Thyroid gland (tissue), 4 donors: ENCODE results near the gene PRR13.

ENCODE experiments used
- POLR2A ChIP-seq, 2 donors: fragments of 450-650 bp; IDR thresholded peaks; one replicate each; pipeline ENCODE4 v1.6.1; 2017; ENCODE audit warnings: antibody characterized with exemption in 2 of 2, mild to moderate bottlenecking in 2 of 2, moderate library complexity in 1 of 2
- TF ChIP-seq, protein P1 (sequence below), 6 experiments: fragments of 200-600 bp in 3 of 6; fragments of 450-650 bp in 3 of 6; sonication (generic) in 3 of 6; IDR thresholded peaks; one replicate each; pipeline ENCODE4 v1.5.1; 2016 to 2019; ENCODE audit warnings: antibody characterized with exemption in 6 of 6, mild to moderate bottlenecking in 2 of 6, inconsistent platforms in 1 of 6, moderate library complexity in 1 of 6

DNA sequence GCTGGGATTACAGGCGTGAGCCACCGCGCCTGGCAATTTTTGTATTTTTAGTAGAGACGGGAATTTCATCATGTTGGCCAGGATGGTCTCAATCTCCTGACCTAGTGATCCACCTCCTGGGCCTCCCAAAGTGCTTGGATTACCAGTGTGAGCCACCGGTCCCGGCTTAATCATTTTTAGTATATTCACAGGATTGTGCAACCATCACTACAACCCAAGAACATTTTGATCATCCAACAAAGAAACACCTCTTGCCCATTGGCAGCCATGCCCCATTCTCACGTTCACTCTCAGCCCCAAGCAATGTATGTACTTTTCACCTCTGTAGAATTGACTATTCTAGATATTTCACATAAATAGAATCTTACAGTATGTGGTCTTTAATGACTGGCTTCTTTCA lies 41.6 kb upstream of the PRR13 start:
- TF ChIP-seq, protein P1, sequence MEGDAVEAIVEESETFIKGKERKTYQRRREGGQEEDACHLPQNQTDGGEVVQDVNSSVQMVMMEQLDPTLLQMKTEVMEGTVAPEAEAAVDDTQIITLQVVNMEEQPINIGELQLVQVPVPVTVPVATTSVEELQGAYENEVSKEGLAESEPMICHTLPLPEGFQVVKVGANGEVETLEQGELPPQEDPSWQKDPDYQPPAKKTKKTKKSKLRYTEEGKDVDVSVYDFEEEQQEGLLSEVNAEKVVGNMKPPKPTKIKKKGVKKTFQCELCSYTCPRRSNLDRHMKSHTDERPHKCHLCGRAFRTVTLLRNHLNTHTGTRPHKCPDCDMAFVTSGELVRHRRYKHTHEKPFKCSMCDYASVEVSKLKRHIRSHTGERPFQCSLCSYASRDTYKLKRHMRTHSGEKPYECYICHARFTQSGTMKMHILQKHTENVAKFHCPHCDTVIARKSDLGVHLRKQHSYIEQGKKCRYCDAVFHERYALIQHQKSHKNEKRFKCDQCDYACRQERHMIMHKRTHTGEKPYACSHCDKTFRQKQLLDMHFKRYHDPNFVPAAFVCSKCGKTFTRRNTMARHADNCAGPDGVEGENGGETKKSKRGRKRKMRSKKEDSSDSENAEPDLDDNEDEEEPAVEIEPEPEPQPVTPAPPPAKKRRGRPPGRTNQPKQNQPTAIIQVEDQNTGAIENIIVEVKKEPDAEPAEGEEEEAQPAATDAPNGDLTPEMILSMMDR (IDR thresholded peaks at IDR 0.05), result no peak
- TF ChIP-seq POLR2A (IDR thresholded peaks at IDR 0.05), result no peak
